DOHH2 (cell line): ENCODE data around the gene APMAP.

Experiments
- CTCF ChIP-seq: fragments of 200-600 bp; sonication (generic); IDR thresholded peaks from one replicate; pipeline ENCODE4 v1.5.1; 2014; ENCODE audit warnings: antibody characterized with exemption, mild to moderate bottlenecking, low read depth, low read length; ENCODE audit not compliant: poor library complexity, severe bottlenecking
- EZH2phosphoT487 ChIP-seq: fragments of 200-600 bp; sonication (generic); IDR thresholded peaks from 2 replicates; pipeline ENCODE4 v1.6.1; 2017; ENCODE audit warnings: borderline replicate concordance, mild to moderate bottlenecking, antibody characterized with exemption, low read length, moderate library complexity, mixed read lengths

DNA sequence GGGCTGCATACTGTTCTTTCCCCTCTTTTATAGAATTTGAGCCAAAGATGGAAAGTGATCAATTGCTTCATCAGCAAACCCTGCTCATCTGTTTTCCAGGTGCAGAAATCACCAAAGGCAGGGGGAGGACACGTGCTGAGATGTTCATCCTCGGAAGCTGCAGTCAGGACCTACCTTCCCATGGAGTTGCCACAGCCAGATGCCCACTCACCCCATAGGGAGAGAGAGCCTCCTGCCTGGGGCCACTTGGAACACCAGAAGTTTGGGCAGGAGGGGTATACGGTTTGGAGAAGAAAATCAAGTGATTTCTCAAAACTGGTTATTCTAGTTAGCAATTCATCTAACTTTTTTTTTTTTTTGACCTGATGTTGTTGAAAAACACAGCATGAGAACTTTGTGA is 48.8 kb downstream of the APMAP start:
- TF ChIP-seq CTCF (no peak), EZH2phosphoT487 (no peak)
